ENCODE results near the gene DCP1B. TPM values are rescaled to one million over a fixed set of nuclear protein-coding genes. Genes with fewer than 3 reads are reported as not detected.

DCP1B gene
- total and polyA plus RNA-seq, 2 donors (not counting 3 experiments of a cell fraction or from before 2014, with no cell fraction given) = 11.2 to 19.8 TPM

DNA sequence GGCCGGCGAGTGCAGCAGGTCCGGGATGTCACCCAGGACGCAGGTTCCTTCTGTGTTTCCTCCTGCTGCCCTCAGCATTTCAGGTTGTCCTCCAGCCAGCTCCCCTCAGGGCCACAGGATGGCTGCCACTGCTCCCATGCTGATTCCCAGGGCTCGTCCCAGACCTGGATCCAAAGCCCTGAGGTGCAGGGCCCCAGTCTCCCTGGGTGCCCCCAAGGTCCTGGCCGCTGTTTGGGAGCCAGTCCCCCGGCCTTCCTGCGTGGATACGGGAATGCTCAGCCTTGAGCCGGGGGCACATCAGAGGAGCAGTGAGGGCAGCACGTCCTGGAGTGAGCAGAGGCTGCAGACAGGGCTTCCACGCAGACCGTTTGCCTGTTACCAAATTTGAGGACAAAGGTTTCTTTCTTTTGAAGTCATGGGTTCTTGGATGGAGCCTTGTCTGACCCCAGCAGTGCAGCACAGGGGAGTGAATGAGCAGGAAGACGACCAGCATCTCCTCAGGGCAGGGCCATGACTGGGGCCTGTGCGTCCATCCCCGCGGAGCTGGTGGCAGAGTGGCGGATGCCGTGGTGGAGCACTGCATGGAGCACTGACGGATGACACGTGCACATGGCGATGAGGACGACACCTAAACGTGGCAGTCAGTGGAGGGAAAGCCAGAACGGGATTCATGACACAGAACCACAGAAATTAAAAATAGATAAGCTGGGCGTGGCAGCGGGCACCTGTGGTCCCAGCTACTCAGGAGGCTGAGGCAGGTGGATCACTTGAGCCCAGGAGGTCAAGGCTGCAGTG, 73.3 kb downstream of the DCP1B start:
- no peaks in the 10 kb centered on the region for H4K20me1 ChIP-seq (replicated peaks; ENCODE audit: control insufficient read depth, extremely low read depth, insufficient read depth, low read length)
- no peak overlapping the region for H3K9ac ChIP-seq (replicated peaks; ENCODE audit: extremely low read depth, insufficient read depth, low read length)
- no peaks in the 10 kb centered on the region for H3K36me3 ChIP-seq (ENCODE audit: control insufficient read depth in 2 of 2, extremely low read depth in 1 of 2, insufficient read depth in 2 of 2, low read length in 2 of 2)
- H3K4me3 ChIP-seq (replicated peaks in 1 of 3; ENCODE audit: insufficient read depth in 1 of 3, low read depth in 1 of 3, low read length in 3 of 3) = no peak overlapping the region
- no peak overlapping the region for H2AFZ ChIP-seq (ENCODE audit: low read depth, low read length)
- DNase-seq (ENCODE audit: low read depth, low spot score) (no peak), FAIRE-seq (no peak)
- ChIA-PET CTCF (interaction anchor here (1.5 to 4.0 kb wide), 2 partner anchors 9 to 296 kb away, joined by 4 to 18 read pairs; no protein-coding TSS in a partner anchor), POLR2A (no interaction called here)
- H3K27ac ChIP-seq (ENCODE audit: insufficient read depth, low read depth, low read length) = no peak overlapping the region
- no peak for TF ChIP-seq POLR2A (IDR thresholded peaks at IDR 0.05; ENCODE audit: low read depth, low read length)
- dilution Hi-C loops (cut with MboI; ENCODE audit: extremely low pct_ligation_motif_present, low sequenced_read_pairs) = loop anchor here (25.0 kb wide), 1 partner anchor 294 kb away; the partner anchor contains the start of gene WNT5B
- no peak overlapping the region for H3K4me2 ChIP-seq (ENCODE audit: insufficient read depth, low read length)
- H3K9me3 ChIP-seq (replicated peaks; ENCODE audit: control insufficient read depth, insufficient read depth, low read length) = no peaks in the 10 kb centered on the region
- intact Hi-C loops (cut with micrococcal nuclease) = no loop called here
- no peaks in the 10 kb centered on the region for H3K4me1 ChIP-seq (ENCODE audit: control insufficient read depth, extremely low read depth, insufficient read depth, low read length)
- no peaks in the 10 kb centered on the region for H3K79me2 ChIP-seq (ENCODE audit: control insufficient read depth, insufficient read depth, low read length)
- no peaks in the 10 kb centered on the region for H3K27me3 ChIP-seq (ENCODE audit: control insufficient read depth in 2 of 2, insufficient read depth in 2 of 2, low read length in 2 of 2)
- H3K9me1 ChIP-seq (replicated peaks; ENCODE audit: control insufficient read depth, extremely low read depth, insufficient read depth, low read length) = no peaks in the 10 kb centered on the region
- no TSS peak for BruUV-seq (replicated peaks)

DNA sequence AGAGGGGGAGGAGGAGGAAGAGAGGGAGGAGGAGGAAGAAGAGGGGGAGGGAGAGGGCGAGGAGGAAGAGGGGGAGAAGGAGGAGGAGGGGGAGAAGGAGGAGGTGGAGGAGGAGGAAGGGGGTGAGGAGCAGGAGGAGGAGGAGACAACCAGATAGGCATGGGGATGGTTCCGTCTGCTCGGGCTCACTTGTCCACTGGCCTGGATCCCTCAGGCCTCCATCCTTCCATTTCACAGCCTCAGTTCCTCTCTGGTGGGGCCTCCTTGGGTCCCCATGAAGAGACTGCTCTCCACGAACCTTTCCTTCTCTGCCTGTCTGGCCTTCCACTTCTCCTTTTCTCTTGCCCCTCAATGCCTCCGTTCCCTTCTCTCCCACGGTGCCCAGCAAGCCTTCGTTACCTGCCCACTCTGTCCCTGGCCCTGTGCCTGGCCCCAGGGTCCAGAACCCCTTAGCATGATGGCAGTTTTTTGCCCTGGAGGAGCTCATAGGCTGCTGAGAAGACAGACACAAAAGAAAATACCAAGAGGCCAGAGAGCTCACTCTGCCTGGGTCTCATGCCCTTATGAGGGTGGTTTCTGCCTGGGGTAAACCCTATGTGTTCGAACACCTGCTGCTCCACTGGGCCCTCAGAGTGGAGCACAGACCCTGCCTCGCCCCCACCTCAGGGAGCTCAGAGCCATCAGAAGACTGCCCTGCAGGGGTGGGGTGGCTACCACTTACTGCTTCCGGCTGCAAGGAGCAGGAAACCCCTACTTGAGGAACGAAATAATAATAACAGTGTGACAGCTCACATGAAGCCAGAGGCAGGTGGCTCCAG, 74.1 kb downstream of the DCP1B start:
- BruUV-seq (replicated peaks) = no TSS peak
- ChIA-PET CTCF (interaction anchor here (1.5 to 4.0 kb wide), 2 partner anchors 10 to 296 kb away, joined by 4 to 18 read pairs; no protein-coding TSS in a partner anchor), POLR2A (no interaction called here)
- DNase-seq (ENCODE audit: low read depth, low spot score) (no peak), FAIRE-seq (no peak)
- dilution Hi-C loops (cut with MboI; ENCODE audit: extremely low pct_ligation_motif_present, low sequenced_read_pairs) (loop anchor here (25.0 kb wide), 1 partner anchor 293 kb away; the partner anchor contains the start of gene WNT5B), intact Hi-C loops (cut with micrococcal nuclease) (no loop called here)
- Histone ChIP-seq H3K27me3 (ENCODE audit: control insufficient read depth in 2 of 2, insufficient read depth in 2 of 2, low read length in 2 of 2) (peaks cover 0 to 5% of the 10 kb centered on the region in 2 experiments), H3K4me3 (replicated peaks in 1 of 3; ENCODE audit: insufficient read depth in 1 of 3, low read depth in 1 of 3, low read length in 3 of 3) (no peak overlapping the region), H3K9me3 (replicated peaks; ENCODE audit: control insufficient read depth, insufficient read depth, low read length) (no peaks in the 10 kb centered on the region), H3K4me1 (ENCODE audit: control insufficient read depth, extremely low read depth, insufficient read depth, low read length) (no peaks in the 10 kb centered on the region), H3K27ac (ENCODE audit: insufficient read depth, low read depth, low read length) (no peak overlapping the region), H3K36me3 (ENCODE audit: control insufficient read depth in 2 of 2, extremely low read depth in 1 of 2, insufficient read depth in 2 of 2, low read length in 2 of 2) (no peaks in the 10 kb centered on the region), H3K4me2 (ENCODE audit: insufficient read depth, low read length) (no peak overlapping the region), H3K9me1 (replicated peaks; ENCODE audit: control insufficient read depth, extremely low read depth, insufficient read depth, low read length) (no peaks in the 10 kb centered on the region), H3K9ac (replicated peaks; ENCODE audit: extremely low read depth, insufficient read depth, low read length) (no peak overlapping the region), H2AFZ (ENCODE audit: low read depth, low read length) (no peak overlapping the region), H3K79me2 (ENCODE audit: control insufficient read depth, insufficient read depth, low read length) (no peaks in the 10 kb centered on the region), H4K20me1 (replicated peaks; ENCODE audit: control insufficient read depth, extremely low read depth, insufficient read depth, low read length) (no peaks in the 10 kb centered on the region)
- TF ChIP-seq POLR2AphosphoS5 (IDR thresholded peaks at IDR 0.05; ENCODE audit: insufficient read depth, low read depth, low read length) = no peak
- no peak for TF ChIP-seq JUN (IDR thresholded peaks at IDR 0.05; ENCODE audit: borderline replicate concordance, insufficient read depth, insufficient read length, low read depth)
- TF ChIP-seq POLR2A (IDR thresholded peaks at IDR 0.05; ENCODE audit: low read depth, low read length) = no peak
- TF ChIP-seq GATA2 (IDR thresholded peaks at IDR 0.05; ENCODE audit: insufficient read depth, insufficient read length, low read depth, low read length) = no peak
- TF ChIP-seq, protein P1, sequence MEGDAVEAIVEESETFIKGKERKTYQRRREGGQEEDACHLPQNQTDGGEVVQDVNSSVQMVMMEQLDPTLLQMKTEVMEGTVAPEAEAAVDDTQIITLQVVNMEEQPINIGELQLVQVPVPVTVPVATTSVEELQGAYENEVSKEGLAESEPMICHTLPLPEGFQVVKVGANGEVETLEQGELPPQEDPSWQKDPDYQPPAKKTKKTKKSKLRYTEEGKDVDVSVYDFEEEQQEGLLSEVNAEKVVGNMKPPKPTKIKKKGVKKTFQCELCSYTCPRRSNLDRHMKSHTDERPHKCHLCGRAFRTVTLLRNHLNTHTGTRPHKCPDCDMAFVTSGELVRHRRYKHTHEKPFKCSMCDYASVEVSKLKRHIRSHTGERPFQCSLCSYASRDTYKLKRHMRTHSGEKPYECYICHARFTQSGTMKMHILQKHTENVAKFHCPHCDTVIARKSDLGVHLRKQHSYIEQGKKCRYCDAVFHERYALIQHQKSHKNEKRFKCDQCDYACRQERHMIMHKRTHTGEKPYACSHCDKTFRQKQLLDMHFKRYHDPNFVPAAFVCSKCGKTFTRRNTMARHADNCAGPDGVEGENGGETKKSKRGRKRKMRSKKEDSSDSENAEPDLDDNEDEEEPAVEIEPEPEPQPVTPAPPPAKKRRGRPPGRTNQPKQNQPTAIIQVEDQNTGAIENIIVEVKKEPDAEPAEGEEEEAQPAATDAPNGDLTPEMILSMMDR (IDR thresholded peaks at IDR 0.05; ENCODE audit: extremely low read depth in 1 of 2, insufficient read depth in 1 of 2, low read depth in 1 of 2, low read length in 2 of 2) = no peak
- no peak for TF ChIP-seq MYC (IDR thresholded peaks at IDR 0.05; ENCODE audit: low read depth, low read length)

Measured in endothelial cell of umbilical vein (primary cell).